KOPT-K1 (cell line): ENCODE results near the gene DAO.
A peak's percentile ranks its signal among the peaks of the same experiment; 100 is the strongest.
"Not testable (repeated sequence)": the region's sequence is repeated elsewhere in the genome, so short reads cannot be mapped to it uniquely, and the experiment has no call there.

Source experiments
- H3K27ac ChIP-seq: fragments of 200-600 bp; sonication (generic); 2 replicates; pipeline ENCODE4 v1.5.1; 2016; ENCODE audit warnings: antibody characterized with exemption, mild to moderate bottlenecking, low read depth, low read length; ENCODE audit not compliant: poor library complexity, severe bottlenecking
- H3K36me3 ChIP-seq: fragments of 200-600 bp; sonication (generic); 2 replicates; pipeline ENCODE4 v1.5.1; 2017; ENCODE audit warnings: antibody characterized with exemption, mild to moderate bottlenecking, low read length, moderate library complexity; ENCODE audit not compliant: insufficient read depth
- H3K9me3 ChIP-seq: fragments of 200-600 bp; sonication (generic); 2 replicates; pipeline ENCODE4 v1.5.1; 2017; ENCODE audit warnings: antibody characterized with exemption, low read length, mild to moderate bottlenecking; ENCODE audit not compliant: insufficient read depth, poor library complexity, severe bottlenecking

DAO gene

DNA sequence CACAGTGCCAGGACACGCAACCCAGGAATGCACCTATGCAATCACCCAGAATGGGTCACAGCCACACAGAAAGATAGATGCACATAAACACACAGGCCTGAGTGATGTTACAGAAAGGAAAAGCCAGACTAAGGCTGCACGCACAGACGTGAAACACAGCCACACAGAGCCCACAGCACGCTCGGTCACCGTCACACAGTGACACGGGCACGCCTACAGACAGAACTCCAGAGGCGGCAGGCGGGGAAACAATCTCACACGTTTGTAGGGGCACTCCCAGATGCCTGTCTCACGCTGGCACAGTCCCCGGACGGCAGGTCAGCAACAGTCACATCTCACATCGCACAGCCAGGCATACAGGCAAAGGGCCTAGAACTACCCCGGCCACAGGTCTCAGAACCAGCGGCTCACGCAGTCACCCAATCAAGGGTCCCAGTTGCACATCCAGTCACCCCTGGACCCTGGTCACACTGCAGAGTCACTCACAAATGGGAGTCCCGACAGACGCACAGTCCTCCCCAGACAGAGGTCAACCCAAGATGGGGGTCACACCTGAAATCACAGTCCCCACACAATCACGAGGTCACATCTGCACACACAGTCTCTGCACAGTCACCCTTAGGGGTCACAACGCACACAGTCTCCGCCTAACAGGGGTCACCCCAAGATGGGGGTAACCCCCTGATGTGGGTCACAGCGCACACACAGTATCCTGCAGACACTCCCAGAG, 23.3 kb upstream of the DAO start:
- Histone ChIP-seq H3K36me3 (no peaks in the 10 kb centered on the region; the same call in 1 of the 2 replicates), H3K9me3 (no peaks in the 10 kb centered on the region), H3K27ac (peak overlapping the region; percentile 57)

DNA sequence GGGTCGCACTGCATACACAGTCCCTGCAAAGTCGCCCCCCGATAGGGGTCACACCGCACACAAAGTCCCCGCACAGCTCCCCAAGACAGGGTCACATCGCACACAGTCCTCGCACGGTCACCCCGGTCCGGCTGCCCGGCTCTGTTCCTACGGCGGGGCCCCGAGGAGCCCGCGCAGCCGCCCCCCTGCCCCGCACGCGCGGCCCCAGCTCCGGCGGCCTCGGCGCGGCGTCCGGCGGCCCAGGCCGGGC, 22.8 kb upstream of the DAO start:
- Histone ChIP-seq H3K27ac (peak overlapping the region; percentile 57), H3K36me3 (no peaks in the 10 kb centered on the region; the same call in 1 of the 2 replicates), H3K9me3 (no peaks in the 10 kb centered on the region)

DNA sequence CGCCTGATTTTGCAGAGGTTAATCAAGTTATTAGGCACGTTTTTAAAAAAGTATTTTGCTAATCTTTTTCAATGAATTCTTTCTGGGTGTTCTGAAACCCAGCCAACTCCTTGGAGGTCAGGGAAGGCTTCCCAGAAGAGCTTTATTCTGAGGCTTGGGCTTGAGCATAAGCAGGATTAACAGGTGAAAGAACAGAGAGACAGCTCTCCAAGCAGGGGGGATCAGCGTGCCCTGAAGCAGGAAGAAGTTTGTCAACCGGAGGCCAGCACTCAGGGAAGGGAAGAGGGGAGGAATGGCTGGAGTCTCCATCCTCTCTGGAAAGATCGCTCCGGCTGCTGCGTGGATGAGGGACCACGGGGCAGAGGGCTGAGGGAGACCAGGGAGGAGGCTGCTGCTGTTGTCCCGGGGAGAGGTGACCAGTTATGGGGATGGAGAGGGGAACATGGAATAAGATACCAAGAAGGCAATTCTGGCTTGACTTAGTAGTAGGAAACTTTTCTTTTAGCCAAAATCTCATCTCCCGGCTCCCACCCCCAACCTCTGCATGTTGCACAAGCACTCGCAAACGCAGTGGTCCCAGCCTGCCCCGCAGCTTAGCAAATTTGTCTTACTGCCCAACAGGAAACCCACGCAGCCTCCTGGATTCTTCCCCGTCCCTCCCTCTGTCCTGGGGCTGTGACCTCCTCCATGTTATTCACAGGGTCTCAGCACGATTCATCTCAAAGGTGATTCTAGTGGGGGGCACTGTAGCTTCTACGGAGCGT, 21.4 kb upstream of the DAO start:
- peak overlapping the region; percentile 52 for H3K27ac ChIP-seq
- H3K9me3 ChIP-seq: no peaks in the 10 kb centered on the region
- H3K36me3 ChIP-seq: no peaks in the 10 kb centered on the region

- H3K27ac ChIP-seq, H3K36me3 ChIP-seq: not testable (repeated sequence)
Measured at GRCh38 chr12:108859141-108859922, 20.6 kb upstream of the DAO start.

DNA sequence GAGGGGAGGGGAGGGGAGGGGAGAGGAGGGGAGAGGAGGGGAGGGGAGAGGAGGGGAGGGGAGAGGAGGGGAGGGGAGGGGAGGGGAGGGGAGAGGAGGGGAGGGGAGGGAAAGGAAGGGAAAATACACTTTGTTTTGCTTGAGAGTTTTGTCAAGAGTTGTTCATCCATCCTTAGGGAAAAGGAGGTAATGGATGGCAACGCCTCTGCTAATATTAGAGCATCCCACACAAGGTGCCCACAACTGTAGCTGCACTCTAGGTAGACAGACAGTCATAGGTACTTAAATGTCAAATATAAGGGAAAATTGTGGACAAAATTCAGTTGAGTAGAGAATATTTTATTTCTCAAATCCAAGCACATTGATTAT, 20.0 kb upstream of the DAO start:
- Histone ChIP-seq H3K9me3 (no peaks in the 10 kb centered on the region), H3K36me3 (no peaks in the 10 kb centered on the region), H3K27ac (no peak overlapping the region)

More at GRCh38 chr12:108859141-108859922, 20.6 kb upstream of the DAO start:
- not testable (repeated sequence) for H3K9me3 ChIP-seq

- no peaks in the 10 kb centered on the region for H3K36me3 ChIP-seq
- H3K9me3 ChIP-seq: no peaks in the 10 kb centered on the region
- no peak overlapping the region for H3K27ac ChIP-seq
Measured at GRCh38 chr12:108860443-108860842, 19.4 kb upstream of the DAO start.

GRCh38 chr12:108861878-108862587, 17.9 kb upstream of the DAO start:
- Histone ChIP-seq H3K36me3 (no peaks in the 10 kb centered on the region), H3K27ac (no peak overlapping the region)

DNA sequence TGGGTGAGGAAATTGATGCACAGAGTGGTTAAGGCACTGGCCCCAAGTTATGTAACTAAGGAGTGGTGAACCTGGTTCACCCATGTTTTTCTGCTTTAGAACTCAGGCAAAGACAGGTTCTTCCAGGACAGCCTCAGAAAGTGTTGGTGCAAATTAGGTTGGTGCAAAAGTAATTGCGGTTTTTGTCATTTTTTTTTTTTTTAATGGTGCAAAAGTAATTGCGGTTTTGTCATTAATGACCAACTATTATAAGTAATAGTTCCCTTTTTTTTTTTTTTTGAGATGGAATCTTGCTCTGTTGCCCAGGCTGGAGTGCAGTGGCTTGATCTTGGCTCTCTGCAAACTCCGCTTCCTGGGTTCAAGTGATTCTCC, 17.3 kb upstream of the DAO start:
- Histone ChIP-seq H3K27ac (no peak overlapping the region), H3K9me3 (no peaks in the 10 kb centered on the region), H3K36me3 (no peaks in the 10 kb centered on the region)

More at GRCh38 chr12:108861878-108862587, 17.9 kb upstream of the DAO start:
- no peaks in the 10 kb centered on the region for H3K9me3 ChIP-seq

GRCh38 chr12:108865169-108865568, 14.7 kb upstream of the DAO start:
- Histone ChIP-seq H3K9me3 (no peaks in the 10 kb centered on the region), H3K36me3 (no peaks in the 10 kb centered on the region), H3K27ac (no peak overlapping the region)

DNA sequence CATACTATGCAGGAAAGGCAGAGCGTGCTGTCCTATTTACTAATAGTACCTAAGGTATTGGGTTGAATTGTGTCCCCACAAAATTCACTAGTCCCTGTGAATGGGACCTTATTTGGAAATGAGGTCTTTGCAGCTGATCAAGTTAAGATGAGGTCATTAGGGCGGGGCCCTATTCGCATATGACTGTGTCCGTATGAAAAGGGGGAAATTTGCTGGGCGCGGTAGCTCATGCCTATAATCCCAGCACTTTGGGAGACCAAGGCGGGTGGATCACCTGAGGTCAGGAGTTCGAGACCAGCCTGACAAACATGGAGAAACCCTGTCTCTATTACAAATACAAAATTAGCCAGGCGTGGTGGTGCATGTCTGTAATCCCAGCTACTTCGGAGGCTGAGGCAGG, 13.8 kb upstream of the DAO start:
- H3K9me3 ChIP-seq, H3K36me3 ChIP-seq, H3K27ac ChIP-seq: not testable (repeated sequence)

GRCh38 chr12:108868781-108869180, 11.1 kb upstream of the DAO start:
- H3K9me3 ChIP-seq: no peaks in the 10 kb centered on the region
- no peak overlapping the region for H3K27ac ChIP-seq
- H3K36me3 ChIP-seq: no peaks in the 10 kb centered on the region

GRCh38 chr12:108875280-108875679, 4.6 kb upstream of the DAO start:
- Histone ChIP-seq H3K27ac (no peak overlapping the region), H3K9me3 (no peaks in the 10 kb centered on the region), H3K36me3 (no peaks in the 10 kb centered on the region)

- H3K9me3 ChIP-seq: no peaks in the 10 kb centered on the region
- H3K36me3 ChIP-seq: no peaks in the 10 kb centered on the region
- no peak overlapping the region for H3K27ac ChIP-seq
Measured at GRCh38 chr12:108875682-108876361, 4.1 kb upstream of the DAO start.

DNA sequence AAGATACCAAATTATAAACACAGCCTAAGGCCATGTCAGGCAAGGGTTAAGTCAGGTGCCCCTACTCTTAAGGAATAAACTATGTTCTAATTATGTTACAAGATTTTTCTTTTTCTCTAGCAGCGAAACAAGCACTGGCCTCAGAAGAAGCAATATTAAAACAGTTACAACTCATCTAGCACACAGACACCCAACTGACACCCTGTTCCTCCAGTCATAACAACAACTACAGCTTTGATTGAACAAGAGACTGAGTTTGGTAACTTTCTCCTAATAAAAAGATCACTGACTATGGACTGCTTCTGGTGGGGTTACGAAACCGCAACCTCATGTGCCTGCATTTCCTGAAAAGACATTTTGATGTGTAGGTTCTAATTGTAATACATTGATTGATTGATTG, 3.3 kb upstream of the DAO start:
- no peaks in the 10 kb centered on the region for H3K36me3 ChIP-seq
- no peaks in the 10 kb centered on the region for H3K9me3 ChIP-seq
- no peak overlapping the region for H3K27ac ChIP-seq
